ENCODE results near the gene SMNDC1.

SMNDC1 gene

GRCh38 chr10:110305767-110306451 is 1.2 kb upstream of the SMNDC1 start:
- Histone ChIP-seq H3K79me2 (ENCODE audit: insufficient read depth, low read length) (peaks cover 37% of the 10 kb centered on the region), H3K36me3 (ENCODE audit: low read length) (peaks cover 23% of the 10 kb centered on the region), H3K4me2 (ENCODE audit: low read depth, low read length, poor library complexity, severe bottlenecking) (peak overlapping the region; percentile 95), H4K20me1 (ENCODE audit: low read depth, low read length) (peaks cover 14% of the 10 kb centered on the region), H3K9me3 (ENCODE audit: insufficient read depth, low read length) (no peaks in the 10 kb centered on the region), H3K9ac (ENCODE audit: low read length) (peak overlapping the region; percentile 96), H3K27me3 (ENCODE audit: low read length) (no peaks in the 10 kb centered on the region), H3K9me2 (replicated peaks; ENCODE audit: insufficient read depth, low read length) (no peaks in the 10 kb centered on the region), H3F3A (ENCODE audit: insufficient read depth) (peaks cover 18% of the 10 kb centered on the region), H3K27ac (ENCODE audit: low read depth, low read length) (peak overlapping the region; percentile 68; the same call in 1 of the 2 replicates), H2AFZ (ENCODE audit: low read depth, low read length, severe bottlenecking) (peak overlapping the region; percentile 88), H3K4me3 (ENCODE audit: insufficient read depth, low read length, poor library complexity, severe bottlenecking) (no peak overlapping the region)
- TF ChIP-seq EZH2phosphoT487 (conservative IDR thresholded peaks at IDR 0.05; ENCODE audit: low read length) (no peak), CTCF (IDR thresholded peaks at IDR 0.05; ENCODE audit: insufficient read depth, low read length, poor library complexity, severe bottlenecking) (peak; percentile 54)

- H3K36me3 ChIP-seq (ENCODE audit: low read length) = peaks cover 39% of the 10 kb centered on the region
- H4K20me1 ChIP-seq (ENCODE audit: low read depth, low read length) = peaks cover 22% of the 10 kb centered on the region
- peak overlapping the region; percentile 95 for H3K4me2 ChIP-seq (ENCODE audit: low read depth, low read length, poor library complexity, severe bottlenecking)
- no peaks in the 10 kb centered on the region for H3K9me3 ChIP-seq (ENCODE audit: insufficient read depth, low read length)
- TF ChIP-seq CTCF (IDR thresholded peaks at IDR 0.05; ENCODE audit: insufficient read depth, low read length, poor library complexity, severe bottlenecking) = no peak
- TF ChIP-seq EZH2phosphoT487 (conservative IDR thresholded peaks at IDR 0.05; ENCODE audit: low read length) = no peak
- peak overlapping the region; percentile 68 for H3K27ac ChIP-seq (ENCODE audit: low read depth, low read length)
- peaks cover 18% of the 10 kb centered on the region for H3F3A ChIP-seq (ENCODE audit: insufficient read depth)
- peak overlapping the region; percentile 87 for H2AFZ ChIP-seq (ENCODE audit: low read depth, low read length, severe bottlenecking)
- peak overlapping the region; percentile 96 for H3K9ac ChIP-seq (ENCODE audit: low read length)
- H3K27me3 ChIP-seq (ENCODE audit: low read length) = no peaks in the 10 kb centered on the region
- peak overlapping the region; percentile 91 for H3K4me3 ChIP-seq (ENCODE audit: insufficient read depth, low read length, poor library complexity, severe bottlenecking)
- H3K9me2 ChIP-seq (replicated peaks; ENCODE audit: insufficient read depth, low read length) = no peaks in the 10 kb centered on the region
- peaks cover 52% of the 10 kb centered on the region for H3K79me2 ChIP-seq (ENCODE audit: insufficient read depth, low read length)
These were observed 333 bp downstream of the SMNDC1 start for GRCh38 chr10:110304394-110304779.

DNA sequence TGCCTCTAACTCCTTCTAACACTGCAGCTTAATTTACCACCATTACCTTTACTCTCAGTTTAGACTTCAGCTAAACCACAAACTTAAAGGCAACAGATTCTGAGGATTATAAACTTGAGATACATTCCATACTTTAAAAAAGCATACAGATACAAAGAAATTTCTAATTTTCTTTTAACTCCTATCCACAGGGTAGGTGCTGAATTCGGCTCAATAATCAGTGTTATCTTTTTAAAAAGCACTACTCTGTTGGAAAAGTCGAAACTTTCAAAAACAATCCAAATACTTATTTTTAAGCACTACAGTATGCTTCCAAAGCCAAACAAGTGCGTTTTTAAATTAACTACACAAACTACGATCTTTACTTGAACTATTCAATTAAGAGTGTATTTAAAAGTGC is 1.0 kb downstream of the SMNDC1 start:
- Histone ChIP-seq H4K20me1 (ENCODE audit: low read depth, low read length) (peaks cover 22% of the 10 kb centered on the region), H3K9ac (ENCODE audit: low read length) (peak overlapping the region; percentile 96), H3F3A (ENCODE audit: insufficient read depth) (peaks cover 18% of the 10 kb centered on the region), H3K36me3 (ENCODE audit: low read length) (peaks cover 46% of the 10 kb centered on the region), H3K9me3 (ENCODE audit: insufficient read depth, low read length) (no peaks in the 10 kb centered on the region), H3K9me2 (replicated peaks; ENCODE audit: insufficient read depth, low read length) (no peaks in the 10 kb centered on the region), H3K4me2 (ENCODE audit: low read depth, low read length, poor library complexity, severe bottlenecking) (peak overlapping the region; percentile 95), H3K4me3 (ENCODE audit: insufficient read depth, low read length, poor library complexity, severe bottlenecking) (peak overlapping the region; percentile 91), H3K27me3 (ENCODE audit: low read length) (no peaks in the 10 kb centered on the region), H3K27ac (ENCODE audit: low read depth, low read length) (no peak overlapping the region), H2AFZ (ENCODE audit: low read depth, low read length, severe bottlenecking) (no peak overlapping the region), H3K79me2 (ENCODE audit: insufficient read depth, low read length) (peaks cover 52% of the 10 kb centered on the region)
- TF ChIP-seq EZH2phosphoT487 (conservative IDR thresholded peaks at IDR 0.05; ENCODE audit: low read length) = no peak
- TF ChIP-seq CTCF (IDR thresholded peaks at IDR 0.05; ENCODE audit: insufficient read depth, low read length, poor library complexity, severe bottlenecking) = no peak
